Measurements from ENCODE around the gene GC.
"Not testable (repeated sequence)": the region's sequence is repeated elsewhere in the genome, so short reads cannot be mapped to it uniquely, and the experiment has no call there.

GC gene

GRCh38 chr4:71783972-71784371 is at the start of gene GC:
GC (minus strand) TSS chr4:71784079; CDS start chr4:71784018, 61 bp downstream.
- DNase-seq: no peak

GRCh38 chr4:71833232-71833900 is 49.5 kb upstream of the GC start:
- DNase-seq: no peak

GRCh38 chr4:71832049-71832448 is 48.2 kb upstream of the GC start:
- no peak for DNase-seq

- no peak for DNase-seq
These were observed 46.8 kb upstream of the GC start for GRCh38 chr4:71830497-71831190.

GRCh38 chr4:71828470-71828869 is 44.6 kb upstream of the GC start:
- DNase-seq: no peak

GRCh38 chr4:71827826-71828225 is 43.9 kb upstream of the GC start:
- DNase-seq: no peak

GRCh38 chr4:71816676-71817303 is 32.9 kb upstream of the GC start:
- no peak for DNase-seq

- DNase-seq: no peak
These were observed 30.6 kb upstream of the GC start for GRCh38 chr4:71814433-71814832.

GRCh38 chr4:71809805-71810204 is 25.9 kb upstream of the GC start:
- DNase-seq: not testable (repeated sequence)

GRCh38 chr4:71807469-71807868 is 23.6 kb upstream of the GC start:
- DNase-seq: no peak

- not testable (repeated sequence) for DNase-seq
These were observed 21.4 kb upstream of the GC start for GRCh38 chr4:71805230-71805629.

- not testable (repeated sequence) for DNase-seq
These were observed 20.3 kb upstream of the GC start for GRCh38 chr4:71804017-71804697.

- no peak for DNase-seq
These were observed 2.1 kb upstream of the GC start for GRCh38 chr4:71785959-71786358.

- no peak for DNase-seq
These were observed 804 bp upstream of the GC start for GRCh38 chr4:71784569-71785197.

- DNase-seq: no peak
These were observed 6.0 kb downstream of the GC start for GRCh38 chr4:71777891-71778290.

- no peak for DNase-seq
These were observed 8.4 kb downstream of the GC start for GRCh38 chr4:71775449-71775848.

GRCh38 chr4:71774136-71774535 is 9.7 kb downstream of the GC start:
- no peak for DNase-seq

- DNase-seq: no peak
These were observed 10.9 kb downstream of the GC start for GRCh38 chr4:71773004-71773403.

- no peak for DNase-seq
These were observed 11.3 kb downstream of the GC start for GRCh38 chr4:71772592-71772991.

- DNase-seq: no peak
These were observed 12.3 kb downstream of the GC start for GRCh38 chr4:71771613-71772012.

GRCh38 chr4:71769434-71769833 is 14.4 kb downstream of the GC start:
- DNase-seq: no peak

- no peak for DNase-seq
These were observed 15.8 kb downstream of the GC start for GRCh38 chr4:71768123-71768522.

GRCh38 chr4:71765821-71766383 is 18.0 kb downstream of the GC start:
- no peak for DNase-seq
